ENCODE measurements around the gene BLTP3B.

BLTP3B gene

DNA sequence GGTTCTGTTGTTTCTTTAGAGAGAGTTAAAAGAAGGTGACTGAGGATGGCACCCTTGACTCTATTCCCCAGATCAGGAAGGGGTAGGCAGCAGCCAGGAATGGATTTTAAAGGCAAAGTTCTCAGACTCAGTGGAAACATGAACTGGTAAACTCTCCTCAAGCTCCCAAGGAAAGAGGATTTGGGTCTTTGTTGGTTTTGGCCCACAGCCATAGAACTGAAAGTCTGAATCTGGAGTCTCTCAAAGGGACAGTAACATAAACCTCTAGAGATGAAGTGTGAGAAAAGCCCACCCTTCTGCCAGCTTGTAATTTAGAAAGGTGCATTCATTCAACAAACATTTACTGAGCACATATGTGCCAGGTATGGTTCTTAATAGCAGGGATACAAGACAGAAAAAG lies 28.6 kb upstream of the BLTP3B start:
- POLR2A ChIA-PET: no interaction called here
- no peak for DNase-seq (ENCODE audit: extremely low spot score)

DNA sequence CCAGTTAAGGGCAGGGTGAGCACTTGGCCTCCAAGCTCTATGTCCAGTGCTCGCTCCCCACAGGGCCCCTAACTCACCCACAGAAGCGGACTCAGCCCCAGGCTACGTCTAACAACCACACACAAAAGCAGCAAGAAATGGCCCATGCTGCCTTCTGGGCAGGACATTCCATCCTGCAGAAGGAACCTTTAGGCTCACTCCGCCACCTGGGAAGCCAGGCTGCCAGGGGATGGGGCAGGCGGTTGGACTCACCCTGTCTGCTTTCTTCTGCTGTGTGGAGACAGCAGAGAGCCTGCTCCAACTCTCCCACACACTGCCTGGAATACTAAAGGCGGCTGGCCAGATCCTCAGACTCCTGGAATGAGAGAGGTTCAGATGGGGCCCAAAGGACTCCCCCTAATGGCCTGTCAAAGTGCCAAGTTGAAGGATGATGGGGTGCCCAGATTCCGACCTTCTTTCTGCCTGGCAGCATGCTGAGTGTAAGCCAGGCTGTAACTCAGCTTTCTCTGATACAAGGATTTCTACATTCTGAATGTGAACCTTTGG lies 27.7 kb upstream of the BLTP3B start:
- DNase-seq (ENCODE audit: extremely low spot score): no peak
- POLR2A ChIA-PET: no interaction called here
- TF ChIP-seq FOXA1 (IDR thresholded peaks at IDR 0.05) (no peak), LEF1 (IDR thresholded peaks at IDR 0.05; ENCODE audit: borderline replicate concordance) (no peak)
- CTCF ChIA-PET: no interaction called here

More for the DNA sequence above, 28.6 kb upstream of the BLTP3B start:
- TF ChIP-seq FOXM1 (IDR thresholded peaks at IDR 0.05; ENCODE audit: borderline replicate concordance) (no peak), NFRKB (IDR thresholded peaks at IDR 0.05) (no peak), CTBP1 (IDR thresholded peaks at IDR 0.05; ENCODE audit: borderline replicate concordance) (no peak)
- CTCF ChIA-PET: no interaction called here

DNA sequence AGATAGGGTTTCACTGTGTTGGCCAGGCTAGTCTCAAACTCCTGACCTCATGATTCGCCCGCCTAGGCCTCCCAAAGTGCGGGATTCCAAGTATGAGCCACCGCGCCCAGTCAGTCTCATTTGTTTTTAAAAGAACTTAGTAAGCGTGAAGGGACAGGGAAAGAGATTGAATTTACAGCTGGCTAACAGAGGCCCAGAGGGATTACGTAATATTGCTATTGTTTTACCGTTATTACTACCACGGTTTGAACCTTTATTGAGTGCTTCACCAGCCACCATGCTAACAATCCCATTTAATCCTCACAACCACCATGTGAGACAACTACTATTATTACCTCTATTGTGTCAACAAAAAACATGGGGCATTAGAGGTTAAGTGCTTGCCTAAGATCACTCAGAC lies 26.7 kb upstream of the BLTP3B start:
- ChIA-PET POLR2A (no interaction called here), CTCF (no interaction called here)
- no peak for DNase-seq (ENCODE audit: extremely low spot score)
- no peak for TF ChIP-seq ELF4 (IDR thresholded peaks at IDR 0.05)
- TF ChIP-seq SUZ12 (IDR thresholded peaks at IDR 0.05): no peak
- no peak for TF ChIP-seq LEF1 (IDR thresholded peaks at IDR 0.05; ENCODE audit: borderline replicate concordance)
- TF ChIP-seq BHLHE40 (IDR thresholded peaks at IDR 0.05; ENCODE audit: borderline replicate concordance): no peak
- TF ChIP-seq ZNF384 (IDR thresholded peaks at IDR 0.05): no peak
- TF ChIP-seq CTBP1 (IDR thresholded peaks at IDR 0.05; ENCODE audit: borderline replicate concordance): no peak
- TF ChIP-seq NFRKB (IDR thresholded peaks at IDR 0.05): no peak
- TF ChIP-seq TARDBP (IDR thresholded peaks at IDR 0.05): no peak
- TF ChIP-seq L3MBTL2 (conservative IDR thresholded peaks at IDR 0.05): no peak
- TF ChIP-seq, protein P1, sequence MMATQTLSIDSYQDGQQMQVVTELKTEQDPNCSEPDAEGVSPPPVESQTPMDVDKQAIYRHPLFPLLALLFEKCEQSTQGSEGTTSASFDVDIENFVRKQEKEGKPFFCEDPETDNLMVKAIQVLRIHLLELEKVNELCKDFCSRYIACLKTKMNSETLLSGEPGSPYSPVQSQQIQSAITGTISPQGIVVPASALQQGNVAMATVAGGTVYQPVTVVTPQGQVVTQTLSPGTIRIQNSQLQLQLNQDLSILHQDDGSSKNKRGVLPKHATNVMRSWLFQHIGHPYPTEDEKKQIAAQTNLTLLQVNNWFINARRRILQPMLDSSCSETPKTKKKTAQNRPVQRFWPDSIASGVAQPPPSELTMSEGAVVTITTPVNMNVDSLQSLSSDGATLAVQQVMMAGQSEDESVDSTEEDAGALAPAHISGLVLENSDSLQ (IDR thresholded peaks at IDR 0.05): no peak
- no peak for TF ChIP-seq FOXA1 (IDR thresholded peaks at IDR 0.05)
- TF ChIP-seq HDGF (IDR thresholded peaks at IDR 0.05; ENCODE audit: borderline replicate concordance): no peak
- TF ChIP-seq FOXM1 (IDR thresholded peaks at IDR 0.05; ENCODE audit: borderline replicate concordance): no peak
- TF ChIP-seq SP1 (IDR thresholded peaks at IDR 0.05): no peak

DNA sequence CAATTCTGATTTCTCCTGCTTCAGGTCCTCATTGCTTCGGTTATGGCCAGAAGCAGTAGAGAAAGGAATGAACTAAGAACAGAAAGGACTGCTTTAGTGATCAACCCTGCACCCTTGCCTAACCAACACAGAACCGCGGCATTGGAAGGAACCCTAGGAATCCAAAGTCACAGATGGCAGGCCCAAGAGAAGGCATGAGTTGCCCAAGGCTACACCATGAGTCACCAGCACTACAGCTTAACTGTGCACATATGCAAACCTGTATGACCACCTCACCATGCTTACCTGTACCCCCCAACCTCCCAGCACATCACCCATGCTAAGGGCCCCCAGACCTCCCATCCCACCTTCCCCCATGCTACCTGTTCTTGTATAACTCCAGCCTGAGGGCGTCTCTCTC lies 25.9 kb upstream of the BLTP3B start:
- POLR2A ChIA-PET: no interaction called here
- CTCF ChIA-PET: no interaction called here
- TF ChIP-seq SP1 (IDR thresholded peaks at IDR 0.05) (no peak), TARDBP (IDR thresholded peaks at IDR 0.05) (no peak), FOXM1 (IDR thresholded peaks at IDR 0.05; ENCODE audit: borderline replicate concordance) (no peak), ELF4 (IDR thresholded peaks at IDR 0.05) (no peak), ARNT (IDR thresholded peaks at IDR 0.05) (no peak), FOXK2 (IDR thresholded peaks at IDR 0.05) (no peak), SUZ12 (IDR thresholded peaks at IDR 0.05) (no peak), L3MBTL2 (conservative IDR thresholded peaks at IDR 0.05) (no peak), FOXA1 (IDR thresholded peaks at IDR 0.05) (no peak), ZNF384 (IDR thresholded peaks at IDR 0.05) (no peak), HDGF (IDR thresholded peaks at IDR 0.05; ENCODE audit: borderline replicate concordance) (no peak), CTBP1 (IDR thresholded peaks at IDR 0.05; ENCODE audit: borderline replicate concordance) (no peak)
- TF ChIP-seq, protein P1 (IDR thresholded peaks at IDR 0.05): no peak
- DNase-seq (ENCODE audit: extremely low spot score): no peak

DNA sequence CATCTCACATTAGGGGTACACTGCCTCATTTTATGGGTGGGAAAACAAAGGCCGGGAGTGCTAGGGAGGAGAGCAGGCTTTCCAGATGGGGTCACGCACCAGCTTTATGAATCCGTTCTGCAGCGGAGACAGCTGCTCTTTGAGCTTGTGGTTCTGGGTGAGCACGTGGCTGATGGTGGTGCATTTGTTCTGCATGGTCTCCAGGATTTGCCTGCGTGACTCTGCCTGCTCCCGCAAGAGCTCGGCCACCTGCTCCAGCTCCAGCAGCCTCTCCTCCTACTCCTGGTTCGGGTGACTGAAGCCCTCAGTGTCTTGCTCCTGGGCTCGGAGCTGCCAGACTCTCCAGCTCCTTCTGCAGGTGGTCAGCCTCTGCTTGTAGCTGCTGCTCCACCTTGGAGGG lies 23.6 kb upstream of the BLTP3B start:
- DNase-seq (ENCODE audit: extremely low spot score): no peak
- CTCF ChIA-PET: no interaction called here
- POLR2A ChIA-PET: no interaction called here
- TF ChIP-seq TARDBP (IDR thresholded peaks at IDR 0.05) (no peak), LEF1 (IDR thresholded peaks at IDR 0.05; ENCODE audit: borderline replicate concordance) (no peak), NFRKB (IDR thresholded peaks at IDR 0.05) (no peak), FOXM1 (IDR thresholded peaks at IDR 0.05; ENCODE audit: borderline replicate concordance) (no peak), ZNF384 (IDR thresholded peaks at IDR 0.05) (no peak), ELF4 (IDR thresholded peaks at IDR 0.05) (no peak)

DNA sequence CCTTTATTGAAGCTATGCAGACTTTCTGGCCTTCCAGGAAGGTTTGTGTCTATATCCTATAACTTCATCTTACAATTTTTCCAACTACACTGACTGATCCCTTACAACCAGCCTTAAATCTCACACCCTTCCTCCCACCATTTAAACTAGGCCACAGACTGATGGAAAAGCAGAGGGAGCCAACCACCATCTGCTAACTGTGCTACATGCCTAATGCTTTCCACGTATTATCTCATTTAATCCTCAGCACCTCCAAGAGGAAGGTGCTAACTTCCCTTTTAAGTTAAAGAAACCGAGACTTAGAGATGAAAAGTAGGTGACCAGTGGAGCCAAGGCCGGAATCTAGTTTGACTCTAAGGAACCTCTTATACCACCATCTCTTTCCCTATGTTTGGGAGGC lies 22.7 kb upstream of the BLTP3B start:
- ChIA-PET POLR2A (interaction anchor here (1.3 kb wide), 1 partner anchor 11 kb away, joined by 4 read pairs; no protein-coding TSS in a partner anchor), CTCF (no interaction called here)
- DNase-seq (ENCODE audit: extremely low spot score): no peak
- no peak for TF ChIP-seq SUZ12 (IDR thresholded peaks at IDR 0.05)
- TF ChIP-seq ELF4 (IDR thresholded peaks at IDR 0.05): no peak
- TF ChIP-seq FOXA1 (IDR thresholded peaks at IDR 0.05): no peak
- no peak for TF ChIP-seq TARDBP (IDR thresholded peaks at IDR 0.05)
- TF ChIP-seq ARNT (IDR thresholded peaks at IDR 0.05): no peak
- no peak for TF ChIP-seq BHLHE40 (IDR thresholded peaks at IDR 0.05; ENCODE audit: borderline replicate concordance)
- TF ChIP-seq, protein P1 (IDR thresholded peaks at IDR 0.05): no peak
- no peak for TF ChIP-seq HDGF (IDR thresholded peaks at IDR 0.05; ENCODE audit: borderline replicate concordance)
- TF ChIP-seq ZNF384 (IDR thresholded peaks at IDR 0.05): no peak
- TF ChIP-seq NFRKB (IDR thresholded peaks at IDR 0.05): no peak
- no peak for TF ChIP-seq L3MBTL2 (conservative IDR thresholded peaks at IDR 0.05)
- no peak for TF ChIP-seq FOXM1 (IDR thresholded peaks at IDR 0.05; ENCODE audit: borderline replicate concordance)
- no peak for TF ChIP-seq CTBP1 (IDR thresholded peaks at IDR 0.05; ENCODE audit: borderline replicate concordance)
- TF ChIP-seq FOXK2 (IDR thresholded peaks at IDR 0.05): no peak

Measured in HEK293T (cell line).